ENCODE results near the gene GPRASP1. TPM values are rescaled to one million over a fixed set of nuclear protein-coding genes. Genes with fewer than 3 reads are reported as not detected.
A peak's percentile ranks its signal among the peaks of the same experiment; 100 is the strongest.
"Not testable (repeated sequence)": the region's sequence is repeated elsewhere in the genome, so short reads cannot be mapped to it uniquely, and the experiment has no call there.

Gene GPRASP1
- total RNA-seq, 2 experiments from 2014 or later, result 4.0 to 4.1 TPM

DNA sequence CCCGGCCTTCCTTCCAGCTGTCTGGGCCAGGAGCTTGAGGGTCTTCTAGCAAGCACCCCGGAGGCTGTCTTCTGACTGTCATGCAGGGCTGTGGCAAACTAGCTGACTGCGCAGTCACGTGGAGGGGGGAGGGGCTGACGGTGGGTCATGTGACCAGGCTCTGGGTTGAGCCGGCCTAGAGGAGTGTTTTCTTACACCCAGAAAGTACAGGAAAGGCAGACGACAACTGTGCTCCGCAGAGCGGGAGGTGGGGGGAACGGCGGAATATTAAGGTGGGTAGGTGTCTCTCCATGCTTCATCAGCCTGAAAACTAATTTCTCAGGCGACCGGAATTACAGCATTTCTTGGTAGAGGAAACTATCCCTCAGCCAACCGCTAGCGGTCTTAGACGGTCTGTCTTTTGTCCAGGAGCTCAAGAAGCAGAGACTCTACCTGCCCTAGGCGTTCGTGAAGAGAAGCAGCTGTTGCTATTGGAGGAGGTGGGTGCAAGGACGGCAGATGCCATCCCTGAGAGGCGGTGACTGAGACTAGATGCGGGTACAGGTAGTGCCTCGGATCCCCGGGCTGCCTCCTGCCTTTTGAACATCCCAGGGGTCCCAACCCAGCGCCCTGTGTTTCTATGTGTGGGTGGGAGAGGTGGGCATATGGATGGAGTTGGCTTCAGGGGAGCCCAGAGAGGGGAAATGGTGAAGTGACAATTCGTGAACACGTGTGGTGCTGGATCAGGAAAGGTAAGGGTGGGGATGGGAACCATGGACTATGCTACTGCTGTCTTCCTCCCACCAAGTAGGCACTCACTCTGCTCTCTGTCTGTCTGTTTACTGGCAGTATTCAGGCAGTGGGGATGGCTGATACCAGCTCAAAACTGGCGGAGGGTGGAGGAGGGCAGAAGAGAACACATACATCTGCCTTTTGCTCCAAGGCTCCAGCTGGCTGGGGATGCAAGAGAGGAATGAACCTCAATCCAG is 8.8 kb downstream of the GPRASP1 start:
- Mint-ChIP-seq H3K27me3 (no peaks in the 10 kb centered on the region), H3K4me3 (peak overlapping the region; percentile 90), H3K27ac (peak overlapping the region; percentile 73), H3K9me3 (no peaks in the 10 kb centered on the region), H3K4me1 (ENCODE audit: low read depth) (peaks cover 18% of the 10 kb centered on the region), H3K36me3 (peaks cover 10% of the 10 kb centered on the region)
- peak; percentile 90 for DNase-seq
- ChIA-PET CTCF (interaction anchor here (0.9 kb wide), 1 partner anchor 111 kb away, joined by 3 read pairs; no protein-coding TSS in a partner anchor), POLR2A (no interaction called here)
- intact Hi-C loops (cut with micrococcal nuclease), result loop anchor here (2.0 to 10.0 kb wide), 6 partner anchors 61 to 1255 kb away; partner anchors contain the start of genes ARMCX5, GLA, HNRNPH2 and MORF4L2

DNA sequence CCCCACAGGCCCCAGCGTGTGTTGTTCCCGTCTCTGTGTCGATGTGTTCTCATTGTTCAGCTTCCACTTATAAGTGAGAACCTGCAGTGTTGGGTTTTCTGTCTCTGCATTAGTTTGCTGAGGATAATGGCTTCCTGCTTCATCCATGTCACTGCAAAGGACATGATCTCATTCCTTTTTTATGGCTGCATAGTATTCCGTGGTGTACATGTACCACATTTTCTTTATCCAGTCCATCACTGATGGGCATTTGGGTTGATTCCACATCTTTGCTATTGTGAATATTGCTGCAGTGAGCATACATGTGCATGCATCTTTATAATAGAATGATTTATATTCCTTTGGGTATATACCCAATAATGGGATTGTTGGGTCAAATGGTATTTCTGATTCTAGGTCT is 12.5 kb downstream of the GPRASP1 start:
- DNase-seq; H3K27me3 Mint-ChIP-seq; intact Hi-C loops (cut with micrococcal nuclease); H3K27ac Mint-ChIP-seq; POLR2A ChIA-PET; H3K4me3 Mint-ChIP-seq; CTCF ChIA-PET: not testable (repeated sequence)
- peaks cover 32% of the 10 kb centered on the region for H3K36me3 Mint-ChIP-seq
- H3K9me3 Mint-ChIP-seq, result peaks cover 11% of the 10 kb centered on the region
- H3K4me1 Mint-ChIP-seq (ENCODE audit: low read depth), result peaks cover 19% of the 10 kb centered on the region

GRCh38 chrX:102667034-102667433 is 15.8 kb downstream of the GPRASP1 start:
- H3K27me3 Mint-ChIP-seq; H3K4me1 Mint-ChIP-seq (ENCODE audit: low read depth); intact Hi-C loops (cut with micrococcal nuclease); CTCF ChIA-PET; POLR2A ChIA-PET; DNase-seq; H3K4me3 Mint-ChIP-seq; H3K27ac Mint-ChIP-seq: not testable (repeated sequence)
- Mint-ChIP-seq H3K36me3 (peaks cover 35% of the 10 kb centered on the region), H3K9me3 (peaks cover 11% of the 10 kb centered on the region)

DNA sequence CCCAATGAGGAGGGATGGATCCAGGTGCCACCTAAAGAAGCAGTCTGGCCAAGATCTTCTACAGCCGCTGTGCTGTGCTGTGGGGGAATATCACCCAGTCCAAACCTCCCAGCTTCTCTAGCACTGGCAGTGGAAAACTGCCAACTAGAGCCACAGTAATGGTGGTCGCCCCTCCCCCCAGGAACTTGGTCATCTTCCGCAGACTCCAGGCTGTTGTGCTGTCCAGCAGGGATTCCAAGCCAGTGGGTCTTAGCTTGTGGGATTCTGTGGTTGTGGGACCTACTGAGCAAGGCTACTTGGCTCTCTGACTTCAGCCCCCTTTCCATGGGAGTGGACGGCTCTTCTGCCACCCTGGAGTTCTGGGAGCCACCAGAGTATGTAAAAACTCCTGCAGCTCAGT is 18.2 kb downstream of the GPRASP1 start:
- CTCF ChIA-PET, result no interaction called here
- peaks cover 8% of the 10 kb centered on the region for H3K4me1 Mint-ChIP-seq (ENCODE audit: low read depth)

DNA sequence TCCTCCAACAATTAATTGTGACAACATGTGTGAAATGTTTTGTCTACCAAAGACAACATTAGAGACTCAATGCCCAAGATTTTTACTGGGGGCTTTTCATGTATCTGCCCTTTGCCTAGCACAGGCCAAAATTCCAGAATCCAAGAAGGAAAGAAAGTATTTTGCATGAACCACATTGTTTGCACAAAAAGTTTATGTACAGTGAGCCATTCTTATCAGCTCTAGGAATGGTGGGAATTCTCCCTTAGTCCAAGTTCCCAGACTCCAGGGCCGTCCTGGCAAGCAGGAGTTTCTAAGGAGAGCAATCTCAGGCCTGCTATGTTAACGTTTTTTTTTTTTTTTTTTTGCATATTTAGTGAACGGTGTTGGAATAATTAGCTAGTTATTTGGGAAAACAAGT is 21.6 kb downstream of the GPRASP1 start:
- peaks cover 3% of the 10 kb centered on the region for H3K9me3 Mint-ChIP-seq
- H3K4me3 Mint-ChIP-seq, result no peak overlapping the region
- peaks cover 11% of the 10 kb centered on the region for H3K36me3 Mint-ChIP-seq
- DNase-seq, result no peak
- CTCF ChIA-PET, result no interaction called here
- H3K27ac Mint-ChIP-seq, result no peak overlapping the region
- H3K4me1 Mint-ChIP-seq (ENCODE audit: low read depth), result peaks cover 2% of the 10 kb centered on the region
- POLR2A ChIA-PET, result no interaction called here
- H3K27me3 Mint-ChIP-seq, result no peaks in the 10 kb centered on the region
- intact Hi-C loops (cut with micrococcal nuclease), result no loop called here

More for the DNA sequence above, 18.2 kb downstream of the GPRASP1 start:
- Mint-ChIP-seq H3K4me3 (no peak overlapping the region), H3K9me3 (peaks cover 14% of the 10 kb centered on the region), H3K27ac (no peak overlapping the region), H3K27me3 (no peaks in the 10 kb centered on the region), H3K36me3 (peaks cover 26% of the 10 kb centered on the region)
- no peak for DNase-seq
- intact Hi-C loops (cut with micrococcal nuclease), result no loop called here
- POLR2A ChIA-PET, result no interaction called here

DNA sequence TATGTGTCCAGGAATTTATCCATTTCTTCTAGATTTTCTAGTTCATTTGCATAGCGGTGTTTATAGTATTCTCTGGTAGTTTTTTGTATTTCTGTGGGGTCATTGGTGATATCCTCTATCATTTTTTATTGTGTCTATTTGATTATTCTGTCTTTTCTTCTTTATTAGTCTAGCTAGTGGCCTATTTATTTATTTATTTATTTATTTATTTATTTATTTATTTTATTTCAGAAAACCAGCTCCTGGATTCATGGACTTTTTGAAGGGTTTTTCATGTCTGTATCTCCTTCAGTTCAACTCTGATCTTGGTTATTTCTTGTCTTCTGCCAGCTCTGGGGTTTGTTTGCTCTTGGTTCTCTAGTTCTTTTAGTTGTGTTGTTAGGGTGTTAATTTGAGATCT is 26.2 kb downstream of the GPRASP1 start:
- H3K36me3 Mint-ChIP-seq; DNase-seq; H3K27ac Mint-ChIP-seq; intact Hi-C loops (cut with micrococcal nuclease); POLR2A ChIA-PET; H3K27me3 Mint-ChIP-seq; H3K4me3 Mint-ChIP-seq; H3K4me1 Mint-ChIP-seq (ENCODE audit: low read depth); CTCF ChIA-PET: not testable (repeated sequence)
- H3K9me3 Mint-ChIP-seq, result peaks cover 16% of the 10 kb centered on the region

DNA sequence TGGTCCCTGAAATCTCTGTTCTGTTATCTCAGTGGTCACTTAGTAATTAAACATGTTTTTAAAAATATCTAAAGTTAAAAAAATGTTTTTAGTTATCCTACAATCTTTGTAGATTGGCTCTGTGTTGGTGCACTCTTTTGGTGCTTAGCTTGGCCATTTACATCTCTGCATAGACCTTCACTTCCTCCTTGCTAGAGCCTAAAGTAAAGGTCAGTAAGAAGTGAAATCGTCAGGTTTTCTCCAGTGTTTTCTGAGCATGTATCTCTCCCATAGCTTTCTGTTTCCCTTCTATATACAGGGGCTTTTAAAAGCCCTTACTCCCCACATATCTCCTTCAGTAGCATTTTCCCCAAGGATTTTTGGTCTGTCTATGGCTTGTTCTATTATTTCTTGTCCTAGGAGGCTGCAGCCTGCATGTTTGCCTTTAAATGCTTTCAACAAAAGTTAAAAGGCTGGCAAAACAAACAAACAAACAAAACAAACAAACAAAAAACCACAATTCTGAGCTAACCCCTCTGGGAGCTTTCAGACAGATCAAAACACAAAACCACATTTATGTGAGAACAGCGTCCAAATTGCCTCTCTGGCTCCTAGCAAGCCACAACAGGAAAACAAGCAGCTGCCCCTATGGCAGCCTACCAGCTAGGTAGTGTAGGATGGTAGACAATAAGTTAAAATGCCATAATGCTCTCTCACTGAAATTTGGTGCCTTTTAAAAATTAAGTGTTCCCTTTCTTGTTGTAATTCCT is 33.7 kb downstream of the GPRASP1 start:
- intact Hi-C loops (cut with micrococcal nuclease), result no loop called here
- POLR2A ChIA-PET, result no interaction called here
- Mint-ChIP-seq H3K36me3 (peaks cover 12% of the 10 kb centered on the region), H3K27me3 (no peaks in the 10 kb centered on the region), H3K4me3 (no peak overlapping the region), H3K4me1 (ENCODE audit: low read depth) (peaks cover 2% of the 10 kb centered on the region), H3K27ac (no peak overlapping the region), H3K9me3 (peaks cover 14% of the 10 kb centered on the region)
- CTCF ChIA-PET, result no interaction called here
- no peak for DNase-seq

DNA sequence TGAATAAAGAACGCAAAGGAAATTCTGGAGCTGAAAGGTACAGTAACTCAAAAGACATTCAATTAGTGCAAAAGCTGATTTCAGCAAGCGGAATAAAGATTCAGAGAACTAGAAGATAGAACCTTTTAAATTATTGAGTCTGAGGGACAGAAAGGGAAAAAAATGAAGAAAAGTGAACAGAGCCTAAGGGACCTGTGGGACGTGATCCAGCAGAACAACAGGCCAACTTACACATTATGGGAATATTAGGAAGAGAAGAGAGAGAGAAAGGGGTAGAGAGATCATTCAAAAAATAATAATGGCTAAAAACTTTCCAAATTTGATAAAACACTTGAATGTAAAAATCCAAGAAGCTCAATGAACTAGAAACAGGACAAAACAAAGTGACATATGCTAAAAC is 43.5 kb downstream of the GPRASP1 start:
- Mint-ChIP-seq H3K27me3 (no peaks in the 10 kb centered on the region), H3K4me3 (no peak overlapping the region), H3K27ac (no peak overlapping the region), H3K9me3 (peaks cover 2% of the 10 kb centered on the region), H3K4me1 (ENCODE audit: low read depth) (no peaks in the 10 kb centered on the region), H3K36me3 (peaks cover 7% of the 10 kb centered on the region)
- intact Hi-C loops (cut with micrococcal nuclease), result no loop called here
- ChIA-PET CTCF (no interaction called here), POLR2A (no interaction called here)
- no peak for DNase-seq

- H3K4me3 Mint-ChIP-seq, result no peak overlapping the region
- no peaks in the 10 kb centered on the region for H3K27me3 Mint-ChIP-seq
- H3K36me3 Mint-ChIP-seq, result peaks cover 4% of the 10 kb centered on the region
- H3K4me1 Mint-ChIP-seq (ENCODE audit: low read depth), result no peaks in the 10 kb centered on the region
- H3K9me3 Mint-ChIP-seq, result no peaks in the 10 kb centered on the region
- H3K27ac Mint-ChIP-seq, result no peak overlapping the region
- intact Hi-C loops (cut with micrococcal nuclease), result no loop called here
- DNase-seq, result no peak
- ChIA-PET CTCF (no interaction called here), POLR2A (no interaction called here)
These were observed 45.0 kb downstream of the GPRASP1 start for GRCh38 chrX:102696306-102696705.

DNA sequence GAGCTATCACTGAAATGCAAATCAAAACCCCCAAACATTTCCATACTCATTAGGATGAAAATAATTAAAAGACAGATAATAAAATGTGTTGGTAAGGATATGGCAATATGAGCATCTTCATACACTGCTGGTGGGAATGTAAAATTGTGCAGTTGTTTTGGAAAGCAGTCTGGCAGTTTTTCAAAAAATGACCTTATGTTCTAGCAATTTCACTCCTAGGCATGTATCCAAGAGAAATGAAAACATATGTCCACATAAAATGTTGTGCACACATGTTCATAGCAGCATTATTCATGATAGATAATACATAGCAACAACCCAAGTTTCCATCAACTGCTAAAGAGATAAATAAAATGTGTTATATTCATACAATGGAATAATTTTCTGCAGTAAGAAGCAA is 46.2 kb downstream of the GPRASP1 start:
- H3K27ac Mint-ChIP-seq, result no peak overlapping the region
- H3K4me1 Mint-ChIP-seq (ENCODE audit: low read depth), result no peaks in the 10 kb centered on the region
- H3K36me3 Mint-ChIP-seq, result peaks cover 4% of the 10 kb centered on the region
- no peaks in the 10 kb centered on the region for H3K27me3 Mint-ChIP-seq
- no peaks in the 10 kb centered on the region for H3K9me3 Mint-ChIP-seq
- POLR2A ChIA-PET, result no interaction called here
- DNase-seq, result no peak
- no peak overlapping the region for H3K4me3 Mint-ChIP-seq
- intact Hi-C loops (cut with micrococcal nuclease), result no loop called here
- CTCF ChIA-PET, result no interaction called here

All from activated CD4-positive, alpha-beta memory T cell treated with anti-CD3 and anti-CD28 coated beads for 36 hours (primary cell).